GM12872 (cell line): ENCODE measurements around the gene UCN.

Experiments used
- CTCF ChIP-seq: IDR thresholded peaks from 3 replicates; pipeline ENCODE4 v1.5.1; 2011; ENCODE audit warnings: low read depth, mild to moderate bottlenecking, low read length, moderate library complexity; ENCODE audit not compliant: insufficient read depth

Gene UCN

GRCh38 chr2:27322301-27322765 is 14.1 kb upstream of the UCN start:
- TF ChIP-seq CTCF: no peak

DNA sequence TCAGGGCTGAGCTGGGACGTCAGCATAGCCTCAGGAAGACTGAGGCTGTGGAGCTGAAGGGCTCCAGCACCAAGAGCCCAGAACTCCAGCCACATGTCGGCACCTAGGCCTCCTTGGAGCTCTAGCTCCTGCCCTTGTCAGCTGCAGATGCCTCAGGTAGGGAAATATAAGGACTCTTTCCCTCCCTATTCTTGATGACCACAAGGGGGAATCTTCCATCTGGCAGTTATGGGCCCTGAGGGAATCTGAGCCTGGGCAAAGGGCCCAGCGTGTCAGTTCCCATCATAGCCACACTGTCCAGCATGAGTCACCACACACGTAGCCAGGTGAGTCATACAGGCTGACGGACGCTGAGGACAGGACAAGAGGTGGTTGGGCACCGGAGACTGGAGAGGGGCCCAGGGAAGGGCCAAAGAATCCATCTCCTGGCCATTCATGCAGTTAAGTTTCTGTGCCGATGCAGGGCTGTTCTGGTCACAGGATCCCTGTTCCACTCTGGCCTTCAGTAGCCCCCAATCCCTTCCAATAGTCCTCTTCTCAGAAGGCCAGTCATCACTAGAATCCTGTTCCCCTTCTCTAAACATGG is 12.8 kb upstream of the UCN start:
- no peak for TF ChIP-seq CTCF

DNA sequence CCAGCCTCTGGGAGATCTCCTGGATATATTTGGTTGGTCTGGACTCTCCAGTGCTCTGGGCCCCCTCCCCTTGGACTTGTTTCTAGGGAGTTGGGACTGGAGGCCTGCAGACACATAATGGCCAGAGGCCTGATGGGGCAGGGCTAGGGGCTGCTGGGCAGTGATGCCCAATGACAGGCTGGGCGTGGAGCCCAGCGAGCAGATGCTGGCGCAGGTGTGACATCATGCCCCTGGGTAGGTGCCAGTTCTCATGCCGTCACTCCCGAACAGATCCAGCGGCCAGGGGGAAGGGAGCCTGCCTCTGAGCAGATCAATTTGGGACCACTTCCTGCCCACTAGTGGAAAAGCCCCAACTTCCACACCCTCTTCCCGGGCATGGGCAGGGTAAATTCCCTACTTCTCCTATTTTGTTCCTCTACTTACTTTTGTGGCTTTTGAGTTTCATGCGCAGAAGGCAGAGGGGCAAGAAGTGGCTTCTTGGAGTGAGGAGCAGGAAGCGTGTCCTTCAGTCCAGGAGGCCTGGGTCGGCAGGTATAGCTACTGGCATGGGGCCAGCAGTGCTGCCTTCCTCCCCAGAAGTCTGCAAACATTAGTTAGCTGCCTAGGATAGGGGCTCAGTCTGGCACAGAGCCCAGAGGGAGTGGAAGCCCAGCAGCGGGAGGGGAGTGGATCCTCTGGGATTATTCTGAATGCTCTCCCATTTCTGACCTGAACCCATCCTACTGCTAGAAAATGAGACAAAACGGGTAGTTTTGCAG is 8.6 kb upstream of the UCN start:
- no peak for TF ChIP-seq CTCF

- TF ChIP-seq CTCF: no peak
Measured at GRCh38 chr2:27315122-27315521, 6.9 kb upstream of the UCN start.

GRCh38 chr2:27314709-27315108 is 6.5 kb upstream of the UCN start:
- no peak for TF ChIP-seq CTCF

DNA sequence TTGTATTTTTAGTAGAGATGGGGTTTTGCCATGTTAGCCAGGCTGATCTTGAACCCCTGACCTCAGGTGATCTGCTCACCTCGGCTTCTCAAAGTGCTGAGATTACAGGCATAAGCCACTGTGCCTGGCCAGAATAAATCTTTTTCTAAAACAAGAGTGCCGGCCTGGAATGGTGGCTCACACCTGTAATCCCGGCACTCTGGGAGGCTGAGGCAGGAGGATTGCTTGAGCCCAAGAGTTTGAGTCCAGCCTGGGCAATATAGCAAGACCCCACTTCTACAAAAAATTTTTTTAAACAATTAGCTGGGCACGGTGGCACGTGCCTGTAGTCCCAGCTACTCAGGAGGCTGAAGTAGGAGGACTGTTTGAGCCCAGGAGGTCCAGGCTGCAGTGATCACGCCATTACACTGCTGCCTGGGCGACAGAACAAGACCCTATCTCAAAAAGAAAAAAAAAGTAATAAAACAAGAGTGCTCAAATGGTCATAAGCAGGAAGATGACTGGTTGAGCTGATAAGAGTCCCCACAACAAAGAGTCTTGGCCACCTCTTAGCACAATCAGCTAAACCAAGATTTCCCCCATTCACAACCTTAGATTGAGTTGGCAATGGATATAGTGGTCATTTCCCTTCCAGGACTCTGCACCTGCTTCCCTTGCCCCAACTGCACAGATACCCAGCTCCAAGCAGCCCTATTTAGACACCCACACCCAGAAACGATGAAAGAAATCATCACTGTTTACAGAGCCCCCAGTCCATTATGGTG is 5.8 kb upstream of the UCN start:
- TF ChIP-seq CTCF: no peak

- no peak for TF ChIP-seq CTCF
Measured at GRCh38 chr2:27312152-27312551, 3.9 kb upstream of the UCN start.
